ENCODE results near the gene ARL4C. TPM values are rescaled to one million over a fixed set of nuclear protein-coding genes. Genes with fewer than 3 reads are reported as not detected.

The ARL4C gene
- total and polyA plus RNA-seq, 2 experiments from 2014 or later: 5.8 to 9.9 TPM

DNA sequence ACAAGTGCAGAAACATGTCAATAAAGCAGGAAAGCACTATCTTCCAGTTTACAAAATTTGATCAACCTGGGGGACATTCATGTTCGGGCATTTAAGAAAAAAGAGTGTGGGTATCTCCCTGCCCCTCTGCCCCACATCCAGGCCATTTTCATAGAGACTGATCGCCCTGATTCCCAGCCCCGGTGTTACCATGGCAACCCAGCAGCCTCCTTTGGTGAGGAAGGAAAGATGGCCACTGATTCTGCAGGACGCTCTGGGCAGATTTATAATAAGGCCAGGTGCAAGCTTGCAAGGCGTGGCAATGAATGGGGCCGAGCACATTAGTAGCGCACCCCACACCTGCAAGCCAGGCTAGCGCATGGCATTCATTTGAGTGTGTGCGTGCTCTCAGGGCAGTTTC is 36.7 kb upstream of the ARL4C start (continued):
- TF ChIP-seq, protein P1, sequence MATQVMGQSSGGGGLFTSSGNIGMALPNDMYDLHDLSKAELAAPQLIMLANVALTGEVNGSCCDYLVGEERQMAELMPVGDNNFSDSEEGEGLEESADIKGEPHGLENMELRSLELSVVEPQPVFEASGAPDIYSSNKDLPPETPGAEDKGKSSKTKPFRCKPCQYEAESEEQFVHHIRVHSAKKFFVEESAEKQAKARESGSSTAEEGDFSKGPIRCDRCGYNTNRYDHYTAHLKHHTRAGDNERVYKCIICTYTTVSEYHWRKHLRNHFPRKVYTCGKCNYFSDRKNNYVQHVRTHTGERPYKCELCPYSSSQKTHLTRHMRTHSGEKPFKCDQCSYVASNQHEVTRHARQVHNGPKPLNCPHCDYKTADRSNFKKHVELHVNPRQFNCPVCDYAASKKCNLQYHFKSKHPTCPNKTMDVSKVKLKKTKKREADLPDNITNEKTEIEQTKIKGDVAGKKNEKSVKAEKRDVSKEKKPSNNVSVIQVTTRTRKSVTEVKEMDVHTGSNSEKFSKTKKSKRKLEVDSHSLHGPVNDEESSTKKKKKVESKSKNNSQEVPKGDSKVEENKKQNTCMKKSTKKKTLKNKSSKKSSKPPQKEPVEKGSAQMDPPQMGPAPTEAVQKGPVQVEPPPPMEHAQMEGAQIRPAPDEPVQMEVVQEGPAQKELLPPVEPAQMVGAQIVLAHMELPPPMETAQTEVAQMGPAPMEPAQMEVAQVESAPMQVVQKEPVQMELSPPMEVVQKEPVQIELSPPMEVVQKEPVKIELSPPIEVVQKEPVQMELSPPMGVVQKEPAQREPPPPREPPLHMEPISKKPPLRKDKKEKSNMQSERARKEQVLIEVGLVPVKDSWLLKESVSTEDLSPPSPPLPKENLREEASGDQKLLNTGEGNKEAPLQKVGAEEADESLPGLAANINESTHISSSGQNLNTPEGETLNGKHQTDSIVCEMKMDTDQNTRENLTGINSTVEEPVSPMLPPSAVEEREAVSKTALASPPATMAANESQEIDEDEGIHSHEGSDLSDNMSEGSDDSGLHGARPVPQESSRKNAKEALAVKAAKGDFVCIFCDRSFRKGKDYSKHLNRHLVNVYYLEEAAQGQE (IDR thresholded peaks at IDR 0.05; ENCODE audit: unreplicated experiment): no peak
- TF ChIP-seq, protein P2, sequence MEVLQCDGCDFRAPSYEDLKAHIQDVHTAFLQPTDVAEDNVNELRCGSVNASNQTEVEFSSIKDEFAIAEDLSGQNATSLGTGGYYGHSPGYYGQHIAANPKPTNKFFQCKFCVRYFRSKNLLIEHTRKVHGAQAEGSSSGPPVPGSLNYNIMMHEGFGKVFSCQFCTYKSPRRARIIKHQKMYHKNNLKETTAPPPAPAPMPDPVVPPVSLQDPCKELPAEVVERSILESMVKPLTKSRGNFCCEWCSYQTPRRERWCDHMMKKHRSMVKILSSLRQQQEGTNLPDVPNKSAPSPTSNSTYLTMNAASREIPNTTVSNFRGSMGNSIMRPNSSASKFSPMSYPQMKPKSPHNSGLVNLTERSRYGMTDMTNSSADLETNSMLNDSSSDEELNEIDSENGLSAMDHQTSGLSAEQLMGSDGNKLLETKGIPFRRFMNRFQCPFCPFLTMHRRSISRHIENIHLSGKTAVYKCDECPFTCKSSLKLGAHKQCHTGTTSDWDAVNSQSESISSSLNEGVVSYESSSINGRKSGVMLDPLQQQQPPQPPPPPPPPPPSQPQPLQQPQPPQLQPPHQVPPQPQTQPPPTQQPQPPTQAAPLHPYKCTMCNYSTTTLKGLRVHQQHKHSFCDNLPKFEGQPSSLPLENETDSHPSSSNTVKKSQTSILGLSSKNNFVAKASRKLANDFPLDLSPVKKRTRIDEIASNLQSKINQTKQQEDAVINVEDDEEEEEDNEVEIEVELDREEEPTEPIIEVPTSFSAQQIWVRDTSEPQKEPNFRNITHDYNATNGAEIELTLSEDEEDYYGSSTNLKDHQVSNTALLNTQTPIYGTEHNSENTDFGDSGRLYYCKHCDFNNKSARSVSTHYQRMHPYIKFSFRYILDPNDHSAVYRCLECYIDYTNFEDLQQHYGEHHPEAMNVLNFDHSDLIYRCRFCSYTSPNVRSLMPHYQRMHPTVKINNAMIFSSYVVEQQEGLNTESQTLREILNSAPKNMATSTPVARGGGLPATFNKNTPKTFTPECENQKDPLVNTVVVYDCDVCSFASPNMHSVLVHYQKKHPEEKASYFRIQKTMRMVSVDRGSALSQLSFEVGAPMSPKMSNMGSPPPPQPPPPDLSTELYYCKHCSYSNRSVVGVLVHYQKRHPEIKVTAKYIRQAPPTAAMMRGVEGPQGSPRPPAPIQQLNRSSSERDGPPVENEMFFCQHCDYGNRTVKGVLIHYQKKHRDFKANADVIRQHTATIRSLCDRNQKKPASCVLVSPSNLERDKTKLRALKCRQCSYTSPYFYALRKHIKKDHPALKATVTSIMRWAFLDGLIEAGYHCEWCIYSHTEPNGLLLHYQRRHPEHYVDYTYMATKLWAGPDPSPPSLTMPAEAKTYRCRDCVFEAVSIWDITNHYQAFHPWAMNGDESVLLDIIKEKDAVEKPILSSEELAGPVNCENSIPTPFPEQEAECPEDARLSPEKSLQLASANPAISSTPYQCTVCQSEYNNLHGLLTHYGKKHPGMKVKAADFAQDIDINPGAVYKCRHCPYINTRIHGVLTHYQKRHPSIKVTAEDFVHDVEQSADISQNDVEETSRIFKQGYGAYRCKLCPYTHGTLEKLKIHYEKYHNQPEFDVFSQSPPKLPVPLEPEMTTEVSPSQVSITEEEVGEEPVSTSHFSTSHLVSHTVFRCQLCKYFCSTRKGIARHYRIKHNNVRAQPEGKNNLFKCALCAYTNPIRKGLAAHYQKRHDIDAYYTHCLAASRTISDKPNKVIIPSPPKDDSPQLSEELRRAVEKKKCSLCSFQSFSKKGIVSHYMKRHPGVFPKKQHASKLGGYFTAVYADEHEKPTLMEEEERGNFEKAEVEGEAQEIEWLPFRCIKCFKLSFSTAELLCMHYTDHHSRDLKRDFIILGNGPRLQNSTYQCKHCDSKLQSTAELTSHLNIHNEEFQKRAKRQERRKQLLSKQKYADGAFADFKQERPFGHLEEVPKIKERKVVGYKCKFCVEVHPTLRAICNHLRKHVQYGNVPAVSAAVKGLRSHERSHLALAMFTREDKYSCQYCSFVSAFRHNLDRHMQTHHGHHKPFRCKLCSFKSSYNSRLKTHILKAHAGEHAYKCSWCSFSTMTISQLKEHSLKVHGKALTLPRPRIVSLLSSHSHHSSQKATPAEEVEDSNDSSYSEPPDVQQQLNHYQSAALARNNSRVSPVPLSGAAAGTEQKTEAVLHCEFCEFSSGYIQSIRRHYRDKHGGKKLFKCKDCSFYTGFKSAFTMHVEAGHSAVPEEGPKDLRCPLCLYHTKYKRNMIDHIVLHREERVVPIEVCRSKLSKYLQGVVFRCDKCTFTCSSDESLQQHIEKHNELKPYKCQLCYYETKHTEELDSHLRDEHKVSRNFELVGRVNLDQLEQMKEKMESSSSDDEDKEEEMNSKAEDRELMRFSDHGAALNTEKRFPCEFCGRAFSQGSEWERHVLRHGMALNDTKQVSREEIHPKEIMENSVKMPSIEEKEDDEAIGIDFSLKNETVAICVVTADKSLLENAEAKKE (CRISPR knock-in tag; IDR thresholded peaks at IDR 0.05): no peak
- no peak for TF ChIP-seq ZNF114 (CRISPR knock-in tag; IDR thresholded peaks at IDR 0.05)
- no peak for TF ChIP-seq NANOG (IDR thresholded peaks at IDR 0.05; ENCODE audit: borderline replicate concordance)
- TF ChIP-seq EZH2 (IDR thresholded peaks at IDR 0.05; ENCODE audit: low read depth, unreplicated experiment): no peak

Data from GM23338 (cell line).